ENCODE measurements around the gene PET117.
"Not testable (repeated sequence)": the region's sequence is repeated elsewhere in the genome, so short reads cannot be mapped to it uniquely, and the experiment has no call there.

PET117 gene, protein sequence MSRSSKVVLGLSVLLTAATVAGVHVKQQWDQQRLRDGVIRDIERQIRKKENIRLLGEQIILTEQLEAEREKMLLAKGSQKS

DNA sequence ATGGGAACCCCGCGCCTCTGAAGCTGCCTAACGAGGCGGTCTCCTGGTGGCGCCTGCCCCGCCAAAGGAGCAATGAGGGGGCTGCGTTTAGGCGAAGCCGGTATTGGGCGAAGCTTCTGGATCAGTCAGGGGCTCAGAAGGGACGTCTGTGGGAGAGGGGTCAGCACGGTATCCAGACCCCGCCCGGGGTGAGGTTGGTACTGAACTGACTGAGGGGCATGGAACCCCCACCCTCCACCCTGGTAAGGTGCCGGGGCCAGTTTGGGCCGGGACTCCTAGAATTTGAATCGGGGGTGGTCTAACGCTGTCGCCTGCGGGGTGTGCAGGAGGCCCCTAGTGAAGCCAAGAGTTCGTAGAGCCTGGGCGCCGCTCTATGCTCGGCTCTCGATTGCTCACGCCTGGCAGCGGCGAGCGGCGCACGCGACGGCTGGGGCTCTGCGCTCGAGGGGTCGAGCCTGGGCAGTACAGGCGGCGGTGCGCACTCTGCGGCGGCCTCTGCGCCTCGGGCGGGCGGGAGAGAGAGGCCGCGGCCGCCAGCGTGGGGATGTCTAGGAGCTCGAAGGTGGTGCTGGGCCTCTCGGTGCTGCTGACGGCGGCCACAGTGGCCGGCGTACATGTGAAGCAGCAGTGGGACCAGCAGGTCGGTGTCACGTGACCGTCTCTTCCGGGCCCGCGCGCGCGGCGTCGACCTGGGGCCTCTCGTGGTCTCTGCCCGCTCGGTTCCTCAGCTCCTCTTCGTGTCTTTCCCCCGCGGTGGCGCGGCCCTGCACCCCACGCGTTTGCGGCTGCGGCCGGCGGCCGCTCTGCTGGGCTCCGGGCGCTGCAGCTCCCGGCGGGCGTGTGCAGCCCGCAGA, at the start of gene PET117, which contains the start of gene KAT14:
PET117 (plus strand) TSS at position 452 of the 854 bp plus-strand sequence; CDS start at position 545, 93 bp downstream.
KAT14 (plus strand) TSS at position 452 of the 854 bp plus-strand sequence. CDS start 4,798 bp downstream, outside the sequence.
- Histone ChIP-seq H3K4me3 (ENCODE audit: low read length in 2 of 2) (peak within 1 kb of the TSS; percentile 91 to 94), H3K4me1 (ENCODE audit: control insufficient read depth, insufficient read depth, low read length) (peaks cover 20% of the 10 kb centered on the region), H3K27me3 (ENCODE audit: control insufficient read depth in 1 of 2, insufficient read depth in 2 of 2, low read length in 2 of 2) (no peaks in the 10 kb centered on the region), H3K36me3 (ENCODE audit: control insufficient read depth in 2 of 2, insufficient read depth in 2 of 2, low read length in 2 of 2) (peaks cover 3 to 4% of the 10 kb centered on the region in 2 donors), H3K9ac (ENCODE audit: low read length in 2 of 2) (peak within 1 kb of the TSS; percentile 91 to 96), H3K27ac (ENCODE audit: low read length) (peak within 1 kb of the TSS; percentile 74), H3K9me3 (ENCODE audit: control insufficient read depth in 2 of 2, low read length in 2 of 2) (no peaks in the 10 kb centered on the region)

DNA sequence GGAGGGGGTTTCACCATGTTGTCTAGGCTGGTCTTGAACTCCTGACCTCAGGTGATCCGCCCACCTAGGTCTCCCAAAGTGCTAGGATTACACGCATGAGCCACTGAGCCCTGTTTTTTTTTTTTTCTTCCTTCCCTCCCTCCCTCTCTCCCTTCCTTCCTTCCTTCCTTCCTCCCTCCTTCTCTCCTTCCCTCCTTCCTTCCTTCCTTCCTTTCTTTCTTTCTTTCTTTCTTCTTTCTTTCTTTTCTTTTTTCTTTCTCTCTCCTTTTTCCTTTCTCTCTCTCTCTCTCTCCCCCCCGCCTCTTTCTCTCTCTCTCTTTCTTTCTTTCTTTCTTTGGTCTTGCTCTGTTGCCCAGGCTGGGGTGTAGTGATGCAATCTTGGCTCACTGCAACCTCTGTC, 49.4 kb upstream of the PET117 start:
- H3K9me3 ChIP-seq (ENCODE audit: control insufficient read depth in 2 of 2, low read length in 2 of 2); H3K27me3 ChIP-seq (ENCODE audit: control insufficient read depth in 1 of 2, insufficient read depth in 2 of 2, low read length in 2 of 2); H3K27ac ChIP-seq (ENCODE audit: low read length); H3K4me3 ChIP-seq (ENCODE audit: low read length in 2 of 2); H3K9ac ChIP-seq (ENCODE audit: low read length in 2 of 2); H3K36me3 ChIP-seq (ENCODE audit: control insufficient read depth in 2 of 2, insufficient read depth in 2 of 2, low read length in 2 of 2); H3K4me1 ChIP-seq (ENCODE audit: control insufficient read depth, insufficient read depth, low read length): not testable (repeated sequence)

DNA sequence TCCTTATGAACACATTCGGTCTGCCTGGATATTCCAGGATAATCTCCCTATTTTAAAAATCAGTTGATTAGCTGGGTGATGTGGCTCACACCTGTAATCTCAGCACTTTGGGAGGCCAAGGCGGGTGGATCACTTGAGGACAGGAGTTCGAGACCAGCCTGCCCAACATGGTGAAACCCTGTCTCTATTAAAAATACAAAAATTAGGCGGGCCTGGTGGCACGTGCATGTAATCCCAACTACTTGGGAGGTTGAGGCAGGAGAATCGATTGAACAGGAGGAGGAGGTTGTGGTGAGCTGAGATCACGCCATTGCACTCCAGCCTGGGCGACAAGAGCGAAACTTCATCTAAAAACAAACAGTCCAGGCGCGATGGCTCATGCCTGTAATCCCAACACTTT, 48.8 kb upstream of the PET117 start:
- not testable (repeated sequence) for H3K9ac ChIP-seq (ENCODE audit: low read length in 2 of 2); H3K9me3 ChIP-seq (ENCODE audit: control insufficient read depth in 2 of 2, low read length in 2 of 2); H3K4me1 ChIP-seq (ENCODE audit: control insufficient read depth, insufficient read depth, low read length); H3K4me3 ChIP-seq (ENCODE audit: low read length in 2 of 2); H3K27ac ChIP-seq (ENCODE audit: low read length); H3K36me3 ChIP-seq (ENCODE audit: control insufficient read depth in 2 of 2, insufficient read depth in 2 of 2, low read length in 2 of 2); H3K27me3 ChIP-seq (ENCODE audit: control insufficient read depth in 1 of 2, insufficient read depth in 2 of 2, low read length in 2 of 2)

DNA sequence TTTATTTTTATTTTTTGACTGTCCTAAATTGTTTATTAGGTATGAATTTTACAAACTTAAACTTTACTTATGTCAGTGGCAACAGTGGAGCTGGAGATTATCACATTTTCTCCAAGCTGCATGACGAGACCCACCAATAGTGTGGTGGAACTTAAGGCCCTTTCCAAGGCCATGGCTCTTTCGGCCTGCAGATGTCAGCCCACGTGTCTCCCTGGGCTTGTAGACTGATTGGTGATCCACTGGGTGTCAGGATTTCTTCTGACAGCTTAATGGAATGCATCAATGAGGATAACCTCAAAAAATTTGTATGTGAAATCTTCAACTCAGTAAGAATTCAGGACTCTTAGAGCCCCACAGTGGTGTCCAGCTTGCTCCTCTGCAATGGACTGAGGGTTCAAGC, 47.6 kb upstream of the PET117 start:
- Histone ChIP-seq H3K9me3 (ENCODE audit: control insufficient read depth in 2 of 2, low read length in 2 of 2) (no peaks in the 10 kb centered on the region), H3K9ac (ENCODE audit: low read length in 2 of 2) (no peak overlapping the region), H3K4me1 (ENCODE audit: control insufficient read depth, insufficient read depth, low read length) (no peaks in the 10 kb centered on the region), H3K27me3 (ENCODE audit: control insufficient read depth in 1 of 2, insufficient read depth in 2 of 2, low read length in 2 of 2) (peaks cover 0 to 3% of the 10 kb centered on the region in 2 donors), H3K27ac (ENCODE audit: low read length) (no peak overlapping the region), H3K4me3 (ENCODE audit: low read length in 2 of 2) (no peak overlapping the region), H3K36me3 (ENCODE audit: control insufficient read depth in 2 of 2, insufficient read depth in 2 of 2, low read length in 2 of 2) (no peaks in the 10 kb centered on the region)

DNA sequence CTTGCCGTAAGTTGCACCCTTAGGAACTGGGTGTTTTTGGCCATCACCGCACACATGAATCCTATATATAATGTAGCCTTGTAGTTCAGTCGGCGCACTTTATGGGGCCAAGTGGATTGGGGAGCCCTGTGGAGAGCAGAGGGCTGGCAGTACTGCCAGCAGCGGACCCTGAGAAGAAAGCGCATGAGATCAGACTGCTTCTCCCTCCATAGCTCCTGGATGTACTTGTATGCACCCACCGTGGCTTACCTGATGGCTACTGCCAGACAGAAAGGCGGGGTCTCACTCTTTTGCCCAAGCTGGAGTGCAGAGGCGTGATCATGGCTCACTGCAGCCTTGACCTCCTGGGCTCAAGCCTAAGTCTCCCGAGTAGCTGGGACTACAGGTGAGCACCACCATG, 47.2 kb upstream of the PET117 start:
- Histone ChIP-seq H3K27me3 (ENCODE audit: control insufficient read depth in 1 of 2, insufficient read depth in 2 of 2, low read length in 2 of 2) (peaks cover 0 to 3% of the 10 kb centered on the region in 2 donors), H3K4me3 (ENCODE audit: low read length in 2 of 2) (no peak overlapping the region), H3K9me3 (ENCODE audit: control insufficient read depth in 2 of 2, low read length in 2 of 2) (no peaks in the 10 kb centered on the region), H3K27ac (ENCODE audit: low read length) (no peak overlapping the region), H3K9ac (ENCODE audit: low read length in 2 of 2) (no peak overlapping the region), H3K36me3 (ENCODE audit: control insufficient read depth in 2 of 2, insufficient read depth in 2 of 2, low read length in 2 of 2) (no peaks in the 10 kb centered on the region), H3K4me1 (ENCODE audit: control insufficient read depth, insufficient read depth, low read length) (no peaks in the 10 kb centered on the region)

DNA sequence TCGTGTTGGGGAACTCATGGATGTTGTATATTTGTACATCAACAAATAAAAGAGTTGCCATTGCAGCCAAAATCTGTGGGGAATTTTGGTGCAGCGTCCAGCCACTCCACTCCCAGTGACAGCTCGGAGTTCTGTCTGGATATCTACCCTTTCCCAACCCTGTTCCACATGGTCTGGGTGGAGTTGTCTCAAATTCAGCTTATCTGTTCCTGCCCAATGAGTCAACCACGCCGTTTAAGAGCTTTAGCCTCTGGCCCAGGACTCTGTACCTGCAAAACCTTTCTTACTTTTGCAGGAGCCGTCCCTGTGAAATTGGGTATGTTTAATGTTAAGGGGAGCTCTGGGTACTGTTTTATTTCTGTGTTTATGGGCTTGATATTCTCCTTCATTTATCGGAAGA, 46.0 kb upstream of the PET117 start:
- no peaks in the 10 kb centered on the region for H3K9me3 ChIP-seq (ENCODE audit: control insufficient read depth in 2 of 2, low read length in 2 of 2)
- H3K9ac ChIP-seq (ENCODE audit: low read length in 2 of 2), result no peak overlapping the region
- no peak overlapping the region for H3K27ac ChIP-seq (ENCODE audit: low read length)
- H3K4me3 ChIP-seq (ENCODE audit: low read length in 2 of 2), result no peak overlapping the region
- no peaks in the 10 kb centered on the region for H3K36me3 ChIP-seq (ENCODE audit: control insufficient read depth in 2 of 2, insufficient read depth in 2 of 2, low read length in 2 of 2)
- no peaks in the 10 kb centered on the region for H3K4me1 ChIP-seq (ENCODE audit: control insufficient read depth, insufficient read depth, low read length)
- peaks cover 0 to 3% of the 10 kb centered on the region in 2 donors for H3K27me3 ChIP-seq (ENCODE audit: control insufficient read depth in 1 of 2, insufficient read depth in 2 of 2, low read length in 2 of 2)

DNA sequence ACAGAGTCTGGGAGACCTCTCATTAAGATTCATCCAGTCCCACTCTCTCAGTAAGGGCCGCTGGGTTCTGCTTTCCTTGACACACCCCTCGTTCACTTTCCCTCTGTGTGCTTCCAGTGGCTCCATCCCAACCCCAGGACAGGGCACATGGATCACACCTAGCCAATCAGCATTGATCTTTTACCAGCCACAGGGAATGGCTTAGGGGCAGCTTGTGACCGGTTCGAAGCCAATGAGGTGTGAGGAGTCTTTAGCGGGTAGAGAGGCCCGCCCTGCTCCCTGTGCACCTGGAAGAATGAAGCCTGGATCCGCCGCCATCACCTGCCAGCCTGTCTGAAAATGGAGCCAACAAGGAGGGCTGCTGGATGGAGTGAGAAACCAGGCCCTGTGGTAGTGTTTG, 44.8 kb upstream of the PET117 start:
- Histone ChIP-seq H3K36me3 (ENCODE audit: control insufficient read depth in 2 of 2, insufficient read depth in 2 of 2, low read length in 2 of 2) (no peaks in the 10 kb centered on the region), H3K4me1 (ENCODE audit: control insufficient read depth, insufficient read depth, low read length) (no peaks in the 10 kb centered on the region), H3K9ac (ENCODE audit: low read length in 2 of 2) (no peak overlapping the region), H3K4me3 (ENCODE audit: low read length in 2 of 2) (no peak overlapping the region), H3K9me3 (ENCODE audit: control insufficient read depth in 2 of 2, low read length in 2 of 2) (no peaks in the 10 kb centered on the region), H3K27ac (ENCODE audit: low read length) (no peak overlapping the region), H3K27me3 (ENCODE audit: control insufficient read depth in 1 of 2, insufficient read depth in 2 of 2, low read length in 2 of 2) (peaks cover 0 to 3% of the 10 kb centered on the region in 2 donors)

DNA sequence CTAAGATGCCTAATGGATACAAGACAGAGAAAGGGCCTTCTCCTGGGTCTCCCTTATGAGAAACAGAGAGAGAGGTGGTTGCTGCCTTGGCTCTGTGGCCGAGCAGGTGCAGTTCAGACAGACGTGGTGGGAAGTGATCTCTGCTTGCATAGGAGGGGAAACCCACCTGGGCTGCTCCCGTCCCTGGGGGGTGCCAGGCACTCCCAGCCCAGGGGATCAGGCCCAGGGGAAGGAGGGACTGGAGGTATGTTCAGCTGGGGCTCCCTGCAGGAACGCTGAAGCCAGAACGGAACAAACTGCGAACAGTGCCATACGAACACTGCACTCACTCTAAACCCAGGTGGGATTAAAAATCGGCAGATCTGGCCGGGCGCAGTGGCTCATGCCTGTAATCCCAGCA, 44.3 kb upstream of the PET117 start:
- H3K4me1 ChIP-seq (ENCODE audit: control insufficient read depth, insufficient read depth, low read length), result no peaks in the 10 kb centered on the region
- H3K27ac ChIP-seq (ENCODE audit: low read length), result no peak overlapping the region
- no peak overlapping the region for H3K9ac ChIP-seq (ENCODE audit: low read length in 2 of 2)
- H3K4me3 ChIP-seq (ENCODE audit: low read length in 2 of 2), result no peak overlapping the region
- H3K36me3 ChIP-seq (ENCODE audit: control insufficient read depth in 2 of 2, insufficient read depth in 2 of 2, low read length in 2 of 2), result no peaks in the 10 kb centered on the region
- peaks cover 0 to 3% of the 10 kb centered on the region in 2 donors for H3K27me3 ChIP-seq (ENCODE audit: control insufficient read depth in 1 of 2, insufficient read depth in 2 of 2, low read length in 2 of 2)
- H3K9me3 ChIP-seq (ENCODE audit: control insufficient read depth in 2 of 2, low read length in 2 of 2), result no peaks in the 10 kb centered on the region

DNA sequence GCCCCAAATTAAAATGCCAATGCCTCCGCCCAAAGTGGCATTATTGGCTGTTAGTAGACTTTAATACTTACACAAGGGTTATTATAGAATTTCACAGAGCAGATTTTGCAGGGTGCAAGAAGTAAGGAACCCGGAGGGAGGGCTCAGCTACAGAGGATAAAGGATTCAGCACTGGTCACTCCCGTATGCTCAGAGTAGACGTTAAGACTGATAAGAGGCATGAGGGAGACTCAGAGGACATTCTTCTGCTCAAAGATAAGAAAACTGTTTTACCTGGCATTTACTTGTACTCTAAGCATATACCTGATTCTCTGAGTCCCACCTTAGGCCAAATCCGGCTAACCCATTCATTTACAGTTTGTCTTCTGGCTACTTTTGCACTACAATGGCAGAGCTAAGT, 43.5 kb upstream of the PET117 start:
- H3K27me3 ChIP-seq (ENCODE audit: control insufficient read depth in 1 of 2, insufficient read depth in 2 of 2, low read length in 2 of 2), result peaks cover 0 to 3% of the 10 kb centered on the region in 2 donors
- H3K4me1 ChIP-seq (ENCODE audit: control insufficient read depth, insufficient read depth, low read length), result no peaks in the 10 kb centered on the region
- no peak overlapping the region for H3K27ac ChIP-seq (ENCODE audit: low read length)
- H3K36me3 ChIP-seq (ENCODE audit: control insufficient read depth in 2 of 2, insufficient read depth in 2 of 2, low read length in 2 of 2), result no peaks in the 10 kb centered on the region
- no peak overlapping the region for H3K4me3 ChIP-seq (ENCODE audit: low read length in 2 of 2)
- H3K9me3 ChIP-seq (ENCODE audit: control insufficient read depth in 2 of 2, low read length in 2 of 2), result no peaks in the 10 kb centered on the region
- H3K9ac ChIP-seq (ENCODE audit: low read length in 2 of 2), result no peak overlapping the region

DNA sequence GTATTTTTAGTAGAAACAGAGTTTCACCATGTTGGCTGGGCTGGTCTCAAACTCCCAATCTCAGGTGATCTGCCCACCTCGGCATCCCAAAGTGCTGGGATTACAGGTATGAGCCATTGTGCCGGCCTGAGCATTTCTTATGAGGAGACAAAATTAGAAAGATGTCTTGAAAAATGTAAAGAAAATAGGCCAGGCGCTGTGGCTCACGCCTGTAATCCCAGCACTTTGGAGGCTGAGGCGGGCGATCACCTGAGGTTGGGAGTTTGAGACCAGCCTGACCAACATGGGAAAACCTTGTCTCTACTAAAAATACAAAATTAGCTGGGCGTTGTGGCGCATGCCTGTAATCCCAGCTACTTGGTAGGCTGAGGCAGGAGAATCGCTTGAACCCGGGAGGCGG, 37.1 kb upstream of the PET117 start:
- H3K36me3 ChIP-seq (ENCODE audit: control insufficient read depth in 2 of 2, insufficient read depth in 2 of 2, low read length in 2 of 2); H3K9me3 ChIP-seq (ENCODE audit: control insufficient read depth in 2 of 2, low read length in 2 of 2); H3K9ac ChIP-seq (ENCODE audit: low read length in 2 of 2); H3K4me3 ChIP-seq (ENCODE audit: low read length in 2 of 2); H3K4me1 ChIP-seq (ENCODE audit: control insufficient read depth, insufficient read depth, low read length); H3K27me3 ChIP-seq (ENCODE audit: control insufficient read depth in 1 of 2, insufficient read depth in 2 of 2, low read length in 2 of 2); H3K27ac ChIP-seq (ENCODE audit: low read length): not testable (repeated sequence)

Measured in stomach smooth muscle (tissue), 2 donors.